H9 (cell line): Measurements from ENCODE around the gene MPC1. TPM values are rescaled to one million over a fixed set of nuclear protein-coding genes. Genes with fewer than 3 reads are reported as not detected.

Source experiments
- DNase-seq: peaks from one replicate; pipeline ENCODE4 v3.0.0-alpha.2; 2017
- H2AFZ ChIP-seq: one replicate; pipeline ENCODE4 v1.6.1; 2013; ENCODE audit warnings: mild to moderate bottlenecking, low read length, control low read depth, moderate library complexity
- H2AK5ac ChIP-seq: 2 replicates; pipeline ENCODE4 v1.6.1; 2013; ENCODE audit warnings: low read length, control low read depth, mixed read lengths; ENCODE audit not compliant: insufficient read length
- H2BK120ac ChIP-seq: one replicate; pipeline ENCODE4 v1.6.1; 2013; ENCODE audit warnings: low read depth, mild to moderate bottlenecking, low read length, control low read depth, inconsistent platforms; ENCODE audit not compliant: poor library complexity, severe bottlenecking
- H2BK12ac ChIP-seq: 2 replicates; pipeline ENCODE4 v1.6.1; 2013; ENCODE audit warnings: low read length, control low read depth, mixed read lengths, low read depth; ENCODE audit not compliant: insufficient read length
- H2BK15ac ChIP-seq: 2 replicates; pipeline ENCODE4 v1.6.1; 2013; ENCODE audit warnings: low read depth, low read length, control low read depth
- H2BK20ac ChIP-seq: one replicate; pipeline ENCODE4 v1.6.1; 2013; ENCODE audit warnings: low read depth, mild to moderate bottlenecking, low read length, control low read depth, inconsistent platforms; ENCODE audit not compliant: poor library complexity, severe bottlenecking
- H2BK5ac ChIP-seq: 2 replicates; pipeline ENCODE4 v1.6.1; 2013; ENCODE audit warnings: low read length, control low read depth, mixed read lengths; ENCODE audit not compliant: insufficient read length
- H3K14ac ChIP-seq: 2 replicates; pipeline ENCODE4 v1.6.1; 2013; ENCODE audit warnings: low read length, control low read depth; ENCODE audit not compliant: insufficient read depth
- H3K18ac ChIP-seq: 2 replicates; pipeline ENCODE4 v1.6.1; 2013; ENCODE audit warnings: low read depth, mild to moderate bottlenecking, mixed read lengths, low read length, control low read depth; ENCODE audit not compliant: insufficient read length
- H3K23ac ChIP-seq: 2 replicates; pipeline ENCODE4 v1.6.1; 2013; ENCODE audit warnings: low read length, control low read depth, mixed read lengths, low read depth; ENCODE audit not compliant: insufficient read length
- H3K23me2 ChIP-seq: 2 replicates; pipeline ENCODE4 v1.6.1; 2013; ENCODE audit warnings: low read depth, mild to moderate bottlenecking, mixed read lengths, low read length, control low read depth; ENCODE audit not compliant: insufficient read length, poor library complexity, severe bottlenecking
- H3K27ac ChIP-seq: 2 replicates; pipeline ENCODE4 v1.5.1; 2013; ENCODE audit warnings: low read length, control low read depth, mixed read lengths, low read depth; ENCODE audit not compliant: insufficient read length
- H3K27me3 ChIP-seq: 2 replicates; pipeline ENCODE4 v1.6.1; 2013; ENCODE audit warnings: low read length, control low read depth, inconsistent platforms; ENCODE audit not compliant: insufficient read depth
- H3K4ac ChIP-seq: 2 replicates; pipeline ENCODE4 v1.6.1; 2013; ENCODE audit warnings: low read depth, mild to moderate bottlenecking, control low read depth, inconsistent platforms, low read length, moderate library complexity
- H3K4me1 ChIP-seq: 2 replicates; pipeline ENCODE4 v1.6.1; 2013; ENCODE audit warnings: low read length, control low read depth, inconsistent platforms; ENCODE audit not compliant: insufficient read depth
- H3K4me2 ChIP-seq: 2 replicates; pipeline ENCODE4 v1.6.1; 2013; ENCODE audit warnings: low read length, control low read depth, mixed read lengths; ENCODE audit not compliant: insufficient read length, insufficient read depth
- H3K56ac ChIP-seq: 2 replicates; pipeline ENCODE4 v1.6.1; 2013; ENCODE audit warnings: low read depth, mild to moderate bottlenecking, mixed read lengths, low read length, control low read depth; ENCODE audit not compliant: insufficient read length
- H3K79me1 ChIP-seq: 2 replicates; pipeline ENCODE4 v1.6.1; 2013; ENCODE audit warnings: low read depth, mild to moderate bottlenecking, moderate library complexity, low read length, control low read depth, inconsistent platforms; ENCODE audit not compliant: insufficient read depth, poor library complexity, severe bottlenecking
- H3K79me2 ChIP-seq: 2 replicates; pipeline ENCODE4 v1.6.1; 2013; ENCODE audit warnings: low read length, control low read depth, inconsistent platforms; ENCODE audit not compliant: insufficient read depth
- H3K9ac ChIP-seq: 2 replicates; pipeline ENCODE4 v1.6.1; 2013; ENCODE audit warnings: low read length, control low read depth, mixed read lengths; ENCODE audit not compliant: insufficient read length; ENCODE audit errors: extremely low read depth
- H3K9me3 ChIP-seq: one replicate; pipeline ENCODE4 v1.6.1; 2013; ENCODE audit warnings: low read depth, low read length, inconsistent platforms; ENCODE audit not compliant: control insufficient read depth
- H3T11ph ChIP-seq: one replicate; pipeline ENCODE4 v1.6.1; 2013; ENCODE audit warnings: mild to moderate bottlenecking, low read length, control low read depth, inconsistent platforms
- H4K20me1 ChIP-seq: one replicate; pipeline ENCODE4 v1.6.1; 2013; ENCODE audit not compliant: control insufficient read depth, insufficient read length, insufficient read depth
- H4K5ac ChIP-seq: 2 replicates; pipeline ENCODE4 v1.6.1; 2013; ENCODE audit warnings: low read depth, mild to moderate bottlenecking, mixed read lengths, low read length, control low read depth; ENCODE audit not compliant: insufficient read length
- H4K8ac ChIP-seq: replicated peaks from 2 replicates; pipeline ENCODE4 v1.6.1; 2013; ENCODE audit warnings: low read length, control low read depth, mixed read lengths, low read depth; ENCODE audit not compliant: insufficient read length
- H4K91ac ChIP-seq: 2 replicates; pipeline ENCODE4 v1.6.1; 2013; ENCODE audit warnings: low read depth, mild to moderate bottlenecking, moderate library complexity, mixed read lengths, low read length, control low read depth; ENCODE audit not compliant: insufficient read length
- H3K27ac Mint-ChIP-seq, 3 experiments: 2 replicates in 2 of 3; 3 replicates in 1 of 3; pipeline ENCODE4 v1.8.0; 2020 to 2021; ENCODE audit warnings: mixed read lengths in 3 of 3, mild to moderate bottlenecking in 1 of 3, moderate library complexity in 1 of 3
- H3K27me3 Mint-ChIP-seq: 2 replicates; pipeline ENCODE4 v1.8.0; 2021; ENCODE audit warnings: low read depth, mild to moderate bottlenecking, moderate library complexity, mixed read lengths
- H3K36me3 Mint-ChIP-seq, 3 experiments: 2 replicates in 2 of 3; 3 replicates in 1 of 3; pipeline ENCODE4 v1.8.0; 2020 to 2021; ENCODE audit warnings: low read depth in 3 of 3, mixed read lengths in 3 of 3; ENCODE audit not compliant: insufficient read depth in 1 of 3
- H3K4me1 Mint-ChIP-seq, 2 experiments: 2 replicates each; pipeline ENCODE4 v1.8.0; 2020; ENCODE audit warnings: mixed read lengths in 2 of 2
- H3K4me3 Mint-ChIP-seq, 2 experiments: 2 replicates in 1 of 2; 3 replicates in 1 of 2; pipeline ENCODE4 v1.8.0; 2020 to 2021; ENCODE audit warnings: mild to moderate bottlenecking in 2 of 2, mixed read lengths in 2 of 2, moderate library complexity in 1 of 2
- H3K9me3 Mint-ChIP-seq, 2 experiments: 2 replicates in 1 of 2; 3 replicates in 1 of 2; pipeline ENCODE4 v1.8.0; 2020; ENCODE audit warnings: mild to moderate bottlenecking in 2 of 2, mixed read lengths in 2 of 2, moderate library complexity in 1 of 2
- CTCF ChIP-seq: fragments of 200-600 bp; sonication (generic); conservative IDR thresholded peaks from 3 replicates; pipeline ENCODE4 v1.8.0; 2021; ENCODE audit warnings: antibody characterized with exemption, mild to moderate bottlenecking
- WGBS: extraction: QIAGEN DNeasy Blood & Tissue Kit; methylation state at CpG from one replicate; pipeline ENCODE4 v1.1.7; 2013; ENCODE audit warnings: missing lambda C conversion rate, low lambda C conversion rate, mixed read lengths; ENCODE audit not compliant: insufficient read length; ENCODE audit errors: extremely low coverage; 5-methylcytosine and 5-hydroxymethylcytosine counted together
- total RNA-seq: library from RNA; stranded (reverse); gene quantifications from 2 replicates; pipeline ENCODE4 v1.2.1, GENCODE V29; 2021

The MPC1 gene
- total RNA-seq, 1 experiment from 2014 or later = 10.0 TPM

- no peak overlapping the region for H3K4me2 ChIP-seq
- Mint-ChIP-seq H3K27ac (no peak overlapping the region), H3K36me3 (peaks cover 27 to 40% (median 31%) of the 10 kb centered on the region in 3 experiments), H3K27me3 (no peaks in the 10 kb centered on the region), H3K4me1 (peaks cover 6 to 8% of the 10 kb centered on the region in 2 experiments), H3K4me3 (no peak overlapping the region), H3K9me3 (peaks cover 11 to 13% of the 10 kb centered on the region in 2 experiments; a peak in 4 of 5 replicates)
- no peaks in the 10 kb centered on the region for H3K4me1 ChIP-seq
- no CpG with 5 or more reads among the region's 15 CpGs for WGBS
- H2AK5ac ChIP-seq = no peak overlapping the region
- H3K27ac ChIP-seq = no peak overlapping the region
- no peak overlapping the region for H2BK15ac ChIP-seq
- no peak overlapping the region for H3K4ac ChIP-seq
- peaks cover 5% of the 10 kb centered on the region for H3K23me2 ChIP-seq
- no peak overlapping the region for H3T11ph ChIP-seq
- H2BK120ac ChIP-seq = no peak overlapping the region
- no peak overlapping the region for H2AFZ ChIP-seq
- no peaks in the 10 kb centered on the region for H3K27me3 ChIP-seq
- no peak overlapping the region for H3K56ac ChIP-seq
- TF ChIP-seq CTCF = no peak
- no peak overlapping the region for H3K14ac ChIP-seq
- H3K9ac ChIP-seq = no peak overlapping the region
- H4K8ac ChIP-seq = no peak overlapping the region
- H3K23ac ChIP-seq = no peak overlapping the region
- no peak for DNase-seq
- peaks cover 3% of the 10 kb centered on the region for H4K20me1 ChIP-seq
- H2BK12ac ChIP-seq = no peak overlapping the region
- no peaks in the 10 kb centered on the region for H3K79me2 ChIP-seq
- no peak overlapping the region for H2BK20ac ChIP-seq
- H2BK5ac ChIP-seq = no peak overlapping the region
- no peak overlapping the region for H4K91ac ChIP-seq
- no peaks in the 10 kb centered on the region for H3K79me1 ChIP-seq
- H4K5ac ChIP-seq = no peak overlapping the region
- no peak overlapping the region for H3K18ac ChIP-seq
- H3K9me3 ChIP-seq = no peaks in the 10 kb centered on the region
These were observed 37.0 kb upstream of the MPC1 start for GRCh38 chr6:166419717-166420116.
